ENCODE measurements around the gene CD19.
"Not testable (repeated sequence)": the region's sequence is repeated elsewhere in the genome, so short reads cannot be mapped to it uniquely, and the experiment has no call there.

The CD19 gene

GRCh38 chr16:28910086-28911031 is 21.4 kb upstream of the CD19 start:
- no peak for DNase-seq

- no peak for DNase-seq
These were observed 19.2 kb upstream of the CD19 start for GRCh38 chr16:28912558-28912957.

- DNase-seq, result no peak
These were observed 17.6 kb upstream of the CD19 start for GRCh38 chr16:28913946-28914724.

GRCh38 chr16:28915181-28915580 is 16.6 kb upstream of the CD19 start:
- no peak for DNase-seq

- no peak for DNase-seq
These were observed 14.7 kb upstream of the CD19 start for GRCh38 chr16:28917095-28917494.

GRCh38 chr16:28918698-28919097 is 13.1 kb upstream of the CD19 start:
- no peak for DNase-seq

- no peak for DNase-seq
These were observed 8.6 kb upstream of the CD19 start for GRCh38 chr16:28923231-28923587.

- no peak for DNase-seq
These were observed 7.9 kb upstream of the CD19 start for GRCh38 chr16:28923652-28924398.

- no peak for DNase-seq
These were observed 7.4 kb upstream of the CD19 start for GRCh38 chr16:28924399-28924761.

GRCh38 chr16:28924762-28925385 is 6.9 kb upstream of the CD19 start, which contains the start of gene RABEP2:
Gene RABEP2, minus strand, starts transcription at chr16:28925238. Its CDS starts 75 bp downstream, at chr16:28925163.
- peak; percentile 95 for DNase-seq

GRCh38 chr16:28925386-28926228 is 6.2 kb upstream of the CD19 start:
- peak; percentile 75 for DNase-seq

GRCh38 chr16:28926284-28926683 is 5.5 kb upstream of the CD19 start:
- not testable (repeated sequence) for DNase-seq

- DNase-seq, result no peak
These were observed 4.0 kb upstream of the CD19 start for GRCh38 chr16:28927815-28928214.

- no peak for DNase-seq
These were observed 1.6 kb upstream of the CD19 start for GRCh38 chr16:28930203-28930602.

GRCh38 chr16:28930652-28931051 is 1.1 kb upstream of the CD19 start:
- no peak for DNase-seq

GRCh38 chr16:28932339-28933141 is 769 bp downstream of the CD19 start:
- DNase-seq, result no peak

GRCh38 chr16:28933171-28933570 is 1.4 kb downstream of the CD19 start:
- no peak for DNase-seq

GRCh38 chr16:28935346-28935745 is 3.6 kb downstream of the CD19 start:
- DNase-seq, result no peak

- DNase-seq, result peak; percentile 75
These were observed 4.4 kb downstream of the CD19 start for GRCh38 chr16:28935924-28936783.

GRCh38 chr16:28936784-28937155 is 5.0 kb downstream of the CD19 start:
- DNase-seq, result no peak

All from activated CD8-positive, alpha-beta memory T cell treated with anti-CD3 and anti-CD28 coated beads, Interleukin-2, amount 50 U/mL, for 4 hours (primary cell).